H1 (cell line): Measurements from ENCODE around the gene BZW2. TPM values are rescaled to one million over a fixed set of nuclear protein-coding genes. Genes with fewer than 3 reads are reported as not detected.

Experiments used
- CHD2 ChIP-seq: IDR thresholded peaks from 2 replicates; pipeline ENCODE4 v1.6.1; 2012; ENCODE audit warnings: low read length, improper control_type of control experiment
- CTBP2 ChIP-seq: IDR thresholded peaks from 2 replicates; pipeline ENCODE4 v1.7.0; 2011; ENCODE audit warnings: borderline replicate concordance, mild to moderate bottlenecking, moderate library complexity, mixed read lengths, low read length; ENCODE audit not compliant: insufficient read depth, insufficient read length
- NRF1 ChIP-seq: IDR thresholded peaks from 2 replicates; pipeline ENCODE4 v1.6.1; 2011; ENCODE audit warnings: mild to moderate bottlenecking, low read depth, low read length, improper control_type of control experiment
- RFX5 ChIP-seq: IDR thresholded peaks from 2 replicates; pipeline ENCODE4 v1.6.1; 2011; ENCODE audit warnings: low read depth, low read length, improper control_type of control experiment, borderline replicate concordance
- RNF2 ChIP-seq: fragments of 200-900, 300-1000 bp; sonication (generic); IDR thresholded peaks from 2 replicates; pipeline ENCODE4 v1.7.1; 2016; ENCODE audit warnings: borderline replicate concordance, low read depth, mild to moderate bottlenecking, antibody characterized with exemption, low read length; ENCODE audit not compliant: poor library complexity, severe bottlenecking; ENCODE audit errors: missing control alignments
- SAP30 ChIP-seq: fragments of 300-600 bp; sonication (generic); IDR thresholded peaks from 2 replicates; pipeline ENCODE4 v1.7.1; 2012; ENCODE audit warnings: low read length, moderate library complexity, mild to moderate bottlenecking, inconsistent platforms; ENCODE audit not compliant: insufficient read depth, insufficient replicate concordance
- TCF12 ChIP-seq: IDR thresholded peaks from 2 replicates; pipeline ENCODE4 v1.6.1; 2011; ENCODE audit warnings: low read depth, mild to moderate bottlenecking, low read length
- YY1 ChIP-seq: IDR thresholded peaks from 2 replicates; pipeline ENCODE4 v1.6.1; 2011; ENCODE audit warnings: low read depth, mild to moderate bottlenecking, low read length
- ZNF274 ChIP-seq: IDR thresholded peaks from 2 replicates; pipeline ENCODE4 v1.7.0; 2012; ENCODE audit warnings: low read length, borderline replicate concordance; ENCODE audit errors: extremely low read depth
- polyA plus RNA-seq, 7 experiments: library from polyadenylated mRNA; depleted of rRNA in 3 of 7; stranded (reverse) in 5 of 7; unstranded in 2 of 7; fragments of >200 nt in 5 of 7; fragments of 200-250 nt in 2 of 7; gene quantifications; 1 replicate in 5 of 7; 2 replicates in 1 of 7; 4 replicates in 1 of 7; pipeline versions ENCODE4 v1.2.1 to v1.2.3, GENCODE V29; 2011 to 2013; ENCODE audit warnings: missing spikeins in 2 of 7, mixed read lengths in 2 of 7
- total RNA-seq: library from RNA; stranded (reverse); fragmentation: NEBNext Ultra II Directional; extraction: Animal tissue kit (Norgen Biotek cat#: 25700); gene quantifications from 2 replicates; pipeline ENCODE4 v1.2.1, GENCODE V29; 2021
- TF ChIP-seq, protein P1 (sequence below): fragments of 300-600 bp; sonication (generic); IDR thresholded peaks from 2 replicates; pipeline ENCODE4 v1.7.1; 2012; ENCODE audit warnings: low read length, moderate library complexity, mild to moderate bottlenecking, inconsistent platforms; ENCODE audit not compliant: insufficient replicate concordance

Gene BZW2
- total and polyA plus RNA-seq, 2 of the 8 experiments (the other 6 are each of a cell fraction or from before 2014, with no cell fraction given) = 32.3 to 103 TPM

DNA sequence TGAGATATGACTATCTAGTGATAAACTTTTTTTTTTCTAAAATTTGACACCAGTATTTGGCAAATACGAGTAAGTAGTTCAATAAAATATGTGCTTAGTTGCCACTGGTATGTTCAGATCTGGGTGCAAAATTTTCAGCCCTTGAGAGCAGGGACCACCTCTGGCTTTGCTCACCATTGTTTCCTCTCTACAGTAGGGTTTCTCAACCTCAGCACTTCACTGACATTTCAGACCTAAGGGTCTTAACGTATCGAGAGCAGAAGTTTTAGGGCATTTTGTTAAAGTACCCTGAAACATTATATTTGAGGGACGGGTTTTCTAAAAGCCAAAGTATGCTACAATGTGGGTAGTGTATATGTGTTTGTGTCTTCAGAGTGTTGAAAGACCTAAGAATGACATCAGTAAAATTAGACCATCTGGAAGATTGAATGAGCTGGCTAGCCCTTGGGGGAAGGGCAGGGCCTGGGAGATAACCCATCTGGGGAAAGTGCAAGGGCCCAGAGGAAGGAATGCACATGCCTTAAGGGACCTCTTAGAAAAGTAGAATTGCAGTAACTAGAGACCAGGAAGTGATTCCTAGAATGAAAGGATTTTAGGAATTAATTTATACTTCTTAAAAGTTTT, 11.8 kb downstream of the BZW2 start (continued):
- TF ChIP-seq, protein P1, sequence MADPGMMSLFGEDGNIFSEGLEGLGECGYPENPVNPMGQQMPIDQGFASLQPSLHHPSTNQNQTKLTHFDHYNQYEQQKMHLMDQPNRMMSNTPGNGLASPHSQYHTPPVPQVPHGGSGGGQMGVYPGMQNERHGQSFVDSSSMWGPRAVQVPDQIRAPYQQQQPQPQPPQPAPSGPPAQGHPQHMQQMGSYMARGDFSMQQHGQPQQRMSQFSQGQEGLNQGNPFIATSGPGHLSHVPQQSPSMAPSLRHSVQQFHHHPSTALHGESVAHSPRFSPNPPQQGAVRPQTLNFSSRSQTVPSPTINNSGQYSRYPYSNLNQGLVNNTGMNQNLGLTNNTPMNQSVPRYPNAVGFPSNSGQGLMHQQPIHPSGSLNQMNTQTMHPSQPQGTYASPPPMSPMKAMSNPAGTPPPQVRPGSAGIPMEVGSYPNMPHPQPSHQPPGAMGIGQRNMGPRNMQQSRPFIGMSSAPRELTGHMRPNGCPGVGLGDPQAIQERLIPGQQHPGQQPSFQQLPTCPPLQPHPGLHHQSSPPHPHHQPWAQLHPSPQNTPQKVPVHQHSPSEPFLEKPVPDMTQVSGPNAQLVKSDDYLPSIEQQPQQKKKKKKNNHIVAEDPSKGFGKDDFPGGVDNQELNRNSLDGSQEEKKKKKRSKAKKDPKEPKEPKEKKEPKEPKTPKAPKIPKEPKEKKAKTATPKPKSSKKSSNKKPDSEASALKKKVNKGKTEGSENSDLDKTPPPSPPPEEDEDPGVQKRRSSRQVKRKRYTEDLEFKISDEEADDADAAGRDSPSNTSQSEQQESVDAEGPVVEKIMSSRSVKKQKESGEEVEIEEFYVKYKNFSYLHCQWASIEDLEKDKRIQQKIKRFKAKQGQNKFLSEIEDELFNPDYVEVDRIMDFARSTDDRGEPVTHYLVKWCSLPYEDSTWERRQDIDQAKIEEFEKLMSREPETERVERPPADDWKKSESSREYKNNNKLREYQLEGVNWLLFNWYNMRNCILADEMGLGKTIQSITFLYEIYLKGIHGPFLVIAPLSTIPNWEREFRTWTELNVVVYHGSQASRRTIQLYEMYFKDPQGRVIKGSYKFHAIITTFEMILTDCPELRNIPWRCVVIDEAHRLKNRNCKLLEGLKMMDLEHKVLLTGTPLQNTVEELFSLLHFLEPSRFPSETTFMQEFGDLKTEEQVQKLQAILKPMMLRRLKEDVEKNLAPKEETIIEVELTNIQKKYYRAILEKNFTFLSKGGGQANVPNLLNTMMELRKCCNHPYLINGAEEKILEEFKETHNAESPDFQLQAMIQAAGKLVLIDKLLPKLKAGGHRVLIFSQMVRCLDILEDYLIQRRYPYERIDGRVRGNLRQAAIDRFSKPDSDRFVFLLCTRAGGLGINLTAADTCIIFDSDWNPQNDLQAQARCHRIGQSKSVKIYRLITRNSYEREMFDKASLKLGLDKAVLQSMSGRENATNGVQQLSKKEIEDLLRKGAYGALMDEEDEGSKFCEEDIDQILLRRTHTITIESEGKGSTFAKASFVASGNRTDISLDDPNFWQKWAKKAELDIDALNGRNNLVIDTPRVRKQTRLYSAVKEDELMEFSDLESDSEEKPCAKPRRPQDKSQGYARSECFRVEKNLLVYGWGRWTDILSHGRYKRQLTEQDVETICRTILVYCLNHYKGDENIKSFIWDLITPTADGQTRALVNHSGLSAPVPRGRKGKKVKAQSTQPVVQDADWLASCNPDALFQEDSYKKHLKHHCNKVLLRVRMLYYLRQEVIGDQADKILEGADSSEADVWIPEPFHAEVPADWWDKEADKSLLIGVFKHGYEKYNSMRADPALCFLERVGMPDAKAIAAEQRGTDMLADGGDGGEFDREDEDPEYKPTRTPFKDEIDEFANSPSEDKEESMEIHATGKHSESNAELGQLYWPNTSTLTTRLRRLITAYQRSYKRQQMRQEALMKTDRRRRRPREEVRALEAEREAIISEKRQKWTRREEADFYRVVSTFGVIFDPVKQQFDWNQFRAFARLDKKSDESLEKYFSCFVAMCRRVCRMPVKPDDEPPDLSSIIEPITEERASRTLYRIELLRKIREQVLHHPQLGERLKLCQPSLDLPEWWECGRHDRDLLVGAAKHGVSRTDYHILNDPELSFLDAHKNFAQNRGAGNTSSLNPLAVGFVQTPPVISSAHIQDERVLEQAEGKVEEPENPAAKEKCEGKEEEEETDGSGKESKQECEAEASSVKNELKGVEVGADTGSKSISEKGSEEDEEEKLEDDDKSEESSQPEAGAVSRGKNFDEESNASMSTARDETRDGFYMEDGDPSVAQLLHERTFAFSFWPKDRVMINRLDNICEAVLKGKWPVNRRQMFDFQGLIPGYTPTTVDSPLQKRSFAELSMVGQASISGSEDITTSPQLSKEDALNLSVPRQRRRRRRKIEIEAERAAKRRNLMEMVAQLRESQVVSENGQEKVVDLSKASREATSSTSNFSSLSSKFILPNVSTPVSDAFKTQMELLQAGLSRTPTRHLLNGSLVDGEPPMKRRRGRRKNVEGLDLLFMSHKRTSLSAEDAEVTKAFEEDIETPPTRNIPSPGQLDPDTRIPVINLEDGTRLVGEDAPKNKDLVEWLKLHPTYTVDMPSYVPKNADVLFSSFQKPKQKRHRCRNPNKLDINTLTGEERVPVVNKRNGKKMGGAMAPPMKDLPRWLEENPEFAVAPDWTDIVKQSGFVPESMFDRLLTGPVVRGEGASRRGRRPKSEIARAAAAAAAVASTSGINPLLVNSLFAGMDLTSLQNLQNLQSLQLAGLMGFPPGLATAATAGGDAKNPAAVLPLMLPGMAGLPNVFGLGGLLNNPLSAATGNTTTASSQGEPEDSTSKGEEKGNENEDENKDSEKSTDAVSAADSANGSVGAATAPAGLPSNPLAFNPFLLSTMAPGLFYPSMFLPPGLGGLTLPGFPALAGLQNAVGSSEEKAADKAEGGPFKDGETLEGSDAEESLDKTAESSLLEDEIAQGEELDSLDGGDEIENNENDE = peak; percentile 74
- TF ChIP-seq ZNF274 (no peak), RNF2 (no peak), SAP30 (no peak), CTBP2 (no peak), RFX5 (no peak), NRF1 (no peak), TCF12 (peak; percentile 64; the same call in 1 of the 2 replicates), CHD2 (peak; percentile 41; the same call in 1 of the 2 replicates), YY1 (no peak)
